Measurements from ENCODE around the gene TP53TG3B. TPM values are rescaled to one million over a fixed set of nuclear protein-coding genes. Genes with fewer than 3 reads are reported as not detected.
"Not testable (repeated sequence)": the region's sequence is repeated elsewhere in the genome, so short reads cannot be mapped to it uniquely, and the experiment has no call there.

TP53TG3B gene
- not detected for total RNA-seq
- long read RNA-seq = 0 reads

- not testable (repeated sequence) for DNase-seq (ENCODE audit: low spot score)
Observed at GRCh38 chr16:33360541-33360940, at the start of gene TP53TG3B. Gene TP53TG3B, plus strand, starts transcription at chr16:33360841. Its CDS starts 68 bp downstream, at chr16:33360909.

GRCh38 chr16:33336226-33337012, 24.2 kb upstream of the TP53TG3B start:
- not testable (repeated sequence) for DNase-seq (ENCODE audit: low spot score)

DNA sequence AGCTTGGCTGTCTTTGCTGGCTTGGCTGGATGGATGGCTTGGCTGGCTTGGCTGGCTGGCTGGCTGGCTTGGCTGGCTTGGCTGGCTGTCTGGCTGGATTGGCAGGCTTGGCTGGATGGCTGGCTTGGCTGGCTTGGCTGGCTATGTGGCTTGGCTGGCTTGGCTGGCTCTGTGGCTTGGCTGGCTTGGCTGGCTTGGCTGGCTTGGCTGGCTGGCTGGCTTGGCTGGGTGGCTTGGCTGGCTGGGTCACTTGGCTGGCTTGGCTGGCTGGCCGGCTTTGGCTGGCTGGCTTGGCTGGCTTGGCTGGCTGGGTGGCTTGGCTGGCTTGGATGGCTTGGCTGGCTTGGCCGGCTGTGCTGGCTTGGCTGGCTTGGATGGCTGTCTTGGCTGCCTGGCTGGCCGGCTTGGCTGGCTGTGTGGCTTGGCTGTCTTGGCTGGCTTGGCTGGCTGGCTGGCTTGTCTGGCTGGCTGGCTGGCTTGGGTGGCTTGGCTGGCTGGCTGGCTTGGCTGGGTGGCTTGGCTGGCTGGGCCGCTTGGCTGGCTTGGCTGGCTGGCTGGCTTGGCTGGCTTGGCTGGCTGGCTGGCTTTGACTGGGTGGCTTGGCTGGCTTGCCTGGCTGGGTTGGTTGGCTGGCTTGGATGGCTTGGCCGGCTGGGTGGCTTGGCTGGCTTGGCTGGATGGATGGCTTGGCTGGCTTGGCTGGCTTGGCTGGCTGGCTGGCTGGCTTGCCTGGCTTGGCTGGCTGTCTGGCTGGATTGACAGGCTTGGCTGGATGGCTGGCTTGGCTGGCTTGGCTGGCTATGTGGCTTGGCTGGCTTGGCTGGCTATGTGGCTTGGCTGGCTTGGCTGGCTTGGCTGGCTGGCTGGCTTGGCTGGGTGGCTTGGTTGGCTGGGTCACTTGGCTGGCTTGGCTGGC, 22.8 kb upstream of the TP53TG3B start:
- not testable (repeated sequence) for DNase-seq (ENCODE audit: low spot score)

DNA sequence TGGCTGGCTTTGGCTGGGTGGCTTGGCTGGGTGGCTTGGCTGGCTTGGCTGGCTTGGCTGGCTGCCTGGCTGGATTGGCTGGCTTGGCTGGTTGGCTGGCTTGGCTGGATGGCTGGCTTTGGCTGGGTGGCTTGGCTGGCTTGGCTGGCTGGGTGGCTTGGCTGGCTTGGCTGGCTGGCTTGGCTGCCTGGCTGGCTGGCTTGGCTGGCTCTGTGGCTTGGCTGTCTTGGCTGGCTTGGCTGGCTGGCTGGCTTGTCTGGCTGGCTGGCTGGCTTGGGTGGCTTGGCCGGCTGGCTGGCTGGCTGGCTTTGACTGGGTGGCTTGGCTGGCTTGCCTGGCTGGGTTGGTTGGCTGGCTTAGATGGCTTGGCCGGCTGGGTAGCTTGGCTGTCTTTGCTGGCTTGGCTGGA, 22.1 kb upstream of the TP53TG3B start:
- not testable (repeated sequence) for DNase-seq (ENCODE audit: low spot score)

- not testable (repeated sequence) for DNase-seq (ENCODE audit: low spot score)
Observed at GRCh38 chr16:33339093-33340061, 21.3 kb upstream of the TP53TG3B start.

Other genes with a start within 250 kb of the TP53TG3B start
- not detected for gene TP53TG3C, start 166.6 kb upstream of the TP53TG3B start, total RNA-seq
- gene TP53TG3E, start 56.5 kb upstream of the TP53TG3B start, total RNA-seq = not detected
- not detected for gene TP53TG3F, start 98.8 kb downstream of the TP53TG3B start, total RNA-seq

Data from mesenteric fat pad (tissue), 1 donor.